Activated T-helper 1 cell treated with anti-CD3 and anti-CD28 coated beads, Interleukin-12 subunit alpha, Interleukin-12 subunit beta, Interleukin-2, Interleukin-4 antibody, amounts not matched to agents 30 ng/mL and 10 ng/mL and 1 ng/mL, durations not matched to agents 14 hours and 24 hours and 36 hours (primary cell): ENCODE data around the gene PARVA. TPM values are rescaled to one million over a fixed set of nuclear protein-coding genes. Genes with fewer than 3 reads are reported as not detected.
"Not testable (repeated sequence)": the region's sequence is repeated elsewhere in the genome, so short reads cannot be mapped to it uniquely, and the experiment has no call there.

ENCODE experiments used
- DNase-seq: peaks from one replicate; pipeline ENCODE4 v3.0.0; 2021; ENCODE audit warnings: low spot score
- H3K27ac Mint-ChIP-seq: one replicate; pipeline ENCODE4 v1.8.0; 2021; ENCODE audit warnings: mild to moderate bottlenecking, mixed read lengths
- H3K27me3 Mint-ChIP-seq: one replicate; pipeline ENCODE4 v1.8.0; 2022; ENCODE audit warnings: mild to moderate bottlenecking, moderate library complexity, mixed read lengths; ENCODE audit not compliant: insufficient read depth
- H3K36me3 Mint-ChIP-seq: one replicate; pipeline ENCODE4 v1.8.0; 2021; ENCODE audit warnings: low read depth, mixed read lengths
- H3K4me1 Mint-ChIP-seq: one replicate; pipeline ENCODE4 v1.8.0; 2021; ENCODE audit warnings: low read depth, mixed read lengths
- H3K4me3 Mint-ChIP-seq: one replicate; pipeline ENCODE4 v1.8.0; 2021; ENCODE audit warnings: mild to moderate bottlenecking, moderate library complexity, mixed read lengths
- H3K9me3 Mint-ChIP-seq: one replicate; pipeline ENCODE4 v1.8.0; 2021; ENCODE audit warnings: mixed read lengths
- intact Hi-C: fragments of 100-400 bp; cut with micrococcal nuclease; formaldehyde crosslinking; loops from one replicate; pipeline ENCODE4 v1.15.1; 2024
- total RNA-seq: library from RNA; stranded (reverse); gene quantifications from 2 replicates; pipeline ENCODE4 v1.2.3, GENCODE V29; 2022

The PARVA gene
- total RNA-seq, 1 donor from 2014 or later, result not detected

GRCh38 chr11:12359761-12360160, 17.6 kb upstream of the PARVA start:
- intact Hi-C loops, result no loop called here
- Mint-ChIP-seq H3K4me1 (peaks cover 42% of the 10 kb centered on the region), H3K27ac (no peak overlapping the region), H3K36me3 (peaks cover 12% of the 10 kb centered on the region), H3K4me3 (no peak overlapping the region), H3K9me3 (peaks cover 4% of the 10 kb centered on the region), H3K27me3 (no peaks in the 10 kb centered on the region)
- DNase-seq, result no peak

- H3K4me1 Mint-ChIP-seq, result peaks cover 38% of the 10 kb centered on the region
- H3K4me3 Mint-ChIP-seq, result no peak overlapping the region
- no peak for DNase-seq
- peaks cover 12% of the 10 kb centered on the region for H3K36me3 Mint-ChIP-seq
- H3K9me3 Mint-ChIP-seq, result peaks cover 4% of the 10 kb centered on the region
- no peaks in the 10 kb centered on the region for H3K27me3 Mint-ChIP-seq
- intact Hi-C loops, result no loop called here
- no peak overlapping the region for H3K27ac Mint-ChIP-seq
These were observed 15.7 kb upstream of the PARVA start for GRCh38 chr11:12361682-12362081.

GRCh38 chr11:12362857-12363256, 14.5 kb upstream of the PARVA start:
- H3K4me1 Mint-ChIP-seq, result peaks cover 26% of the 10 kb centered on the region
- H3K27me3 Mint-ChIP-seq, result no peaks in the 10 kb centered on the region
- intact Hi-C loops, result no loop called here
- peak overlapping the region; percentile 35 for H3K27ac Mint-ChIP-seq
- no peak overlapping the region for H3K4me3 Mint-ChIP-seq
- H3K36me3 Mint-ChIP-seq, result peaks cover 15% of the 10 kb centered on the region
- no peak for DNase-seq
- H3K9me3 Mint-ChIP-seq, result peaks cover 10% of the 10 kb centered on the region

- no peak for DNase-seq
- Mint-ChIP-seq H3K9me3 (peaks cover 10% of the 10 kb centered on the region), H3K4me3 (no peak overlapping the region), H3K27ac (no peak overlapping the region), H3K36me3 (peaks cover 12% of the 10 kb centered on the region), H3K4me1 (peaks cover 23% of the 10 kb centered on the region), H3K27me3 (peaks cover 2% of the 10 kb centered on the region)
- intact Hi-C loops, result no loop called here
These were observed 14.0 kb upstream of the PARVA start for GRCh38 chr11:12363373-12363772.

- H3K36me3 Mint-ChIP-seq, intact Hi-C loops: not testable (repeated sequence)
- Mint-ChIP-seq H3K4me1 (peaks cover 23% of the 10 kb centered on the region), H3K27me3 (peaks cover 11% of the 10 kb centered on the region), H3K27ac (peak overlapping the region; percentile 8), H3K9me3 (peaks cover 16% of the 10 kb centered on the region), H3K4me3 (peak overlapping the region; percentile 11)
- peak; percentile 47 for DNase-seq
These were observed 11.3 kb upstream of the PARVA start for GRCh38 chr11:12365965-12366575.

- DNase-seq, H3K27ac Mint-ChIP-seq, H3K36me3 Mint-ChIP-seq, H3K4me3 Mint-ChIP-seq, intact Hi-C loops: not testable (repeated sequence)
- Mint-ChIP-seq H3K4me1 (peaks cover 14% of the 10 kb centered on the region), H3K27me3 (peaks cover 11% of the 10 kb centered on the region), H3K9me3 (peaks cover 16% of the 10 kb centered on the region)
These were observed 10.3 kb upstream of the PARVA start for GRCh38 chr11:12367057-12367456.

GRCh38 chr11:12372111-12372510, 5.3 kb upstream of the PARVA start:
- intact Hi-C loops, result no loop called here
- Mint-ChIP-seq H3K36me3 (peaks cover 5% of the 10 kb centered on the region), H3K4me3 (no peak overlapping the region), H3K9me3 (peaks cover 9% of the 10 kb centered on the region), H3K27ac (no peak overlapping the region), H3K27me3 (peaks cover 39% of the 10 kb centered on the region), H3K4me1 (no peaks in the 10 kb centered on the region)
- no peak for DNase-seq

GRCh38 chr11:12375720-12376119, 1.7 kb upstream of the PARVA start:
- Mint-ChIP-seq H3K9me3 (no peaks in the 10 kb centered on the region), H3K36me3 (peaks cover 2% of the 10 kb centered on the region), H3K4me3 (no peak overlapping the region), H3K27me3 (peaks cover 52% of the 10 kb centered on the region), H3K27ac (no peak overlapping the region), H3K4me1 (no peaks in the 10 kb centered on the region)
- intact Hi-C loops, result no loop called here
- DNase-seq, result no peak

- no peak for DNase-seq
- no peaks in the 10 kb centered on the region for H3K9me3 Mint-ChIP-seq
- H3K4me3 Mint-ChIP-seq, result peak overlapping the region; percentile 53
- H3K36me3 Mint-ChIP-seq, result peaks cover 2% of the 10 kb centered on the region
- no peak overlapping the region for H3K27ac Mint-ChIP-seq
- H3K27me3 Mint-ChIP-seq, result peaks cover 54% of the 10 kb centered on the region
- intact Hi-C loops, result no loop called here
- no peaks in the 10 kb centered on the region for H3K4me1 Mint-ChIP-seq
These were observed 901 bp upstream of the PARVA start for GRCh38 chr11:12376259-12377081.

- no peak for DNase-seq
- Mint-ChIP-seq H3K4me3 (peak overlapping the region; percentile 74), H3K9me3 (no peaks in the 10 kb centered on the region), H3K27me3 (peaks cover 52% of the 10 kb centered on the region), H3K4me1 (no peaks in the 10 kb centered on the region), H3K36me3 (peaks cover 2% of the 10 kb centered on the region), H3K27ac (no peak overlapping the region)
- intact Hi-C loops, result no loop called here
These were observed 638 bp downstream of the PARVA start for GRCh38 chr11:12377824-12378593.

- DNase-seq, result no peak
- peaks cover 5% of the 10 kb centered on the region for H3K9me3 Mint-ChIP-seq
- H3K27ac Mint-ChIP-seq, result no peak overlapping the region
- H3K4me3 Mint-ChIP-seq, result no peak overlapping the region
- peaks cover 2% of the 10 kb centered on the region for H3K36me3 Mint-ChIP-seq
- H3K4me1 Mint-ChIP-seq, result no peaks in the 10 kb centered on the region
- peaks cover 47% of the 10 kb centered on the region for H3K27me3 Mint-ChIP-seq
- intact Hi-C loops, result no loop called here
These were observed 3.4 kb downstream of the PARVA start for GRCh38 chr11:12380565-12381325.

GRCh38 chr11:12381875-12382274, 4.5 kb downstream of the PARVA start:
- Mint-ChIP-seq H3K9me3 (peaks cover 5% of the 10 kb centered on the region), H3K4me3 (no peak overlapping the region), H3K27me3 (peaks cover 35% of the 10 kb centered on the region), H3K27ac (no peak overlapping the region), H3K4me1 (no peaks in the 10 kb centered on the region), H3K36me3 (peaks cover 2% of the 10 kb centered on the region)
- no peak for DNase-seq
- intact Hi-C loops, result no loop called here
